ENCODE data around the gene CD300LF. TPM values are rescaled to one million over a fixed set of nuclear protein-coding genes. Genes with fewer than 3 reads are reported as not detected.

CD300LF gene
- total and polyA plus RNA-seq, 9 of the 15 experiments (the other 6 are each of a cell fraction or from before 2014, with no cell fraction given), result not detected

GRCh38 chr17:74715144-74715543 lies 2.4 kb upstream of the CD300LF start (continued):
- TF ChIP-seq E2F6 (IDR thresholded peaks at IDR 0.05; ENCODE audit: borderline replicate concordance in 1 of 2, extremely low read depth in 1 of 2, insufficient read depth in 1 of 2, insufficient read length in 1 of 2, low read depth in 1 of 2, low read length in 1 of 2, poor library complexity in 1 of 2, severe bottlenecking in 1 of 2) (no peak), POLR2H (tag; IDR thresholded peaks at IDR 0.05; ENCODE audit: low read depth) (no peak), RERE (CRISPR knock-in tag; IDR thresholded peaks at IDR 0.05; ENCODE audit: borderline replicate concordance) (no peak), ZNF134 (CRISPR knock-in tag; conservative IDR thresholded peaks at IDR 0.05) (peak; percentile 58), MGA (IDR thresholded peaks at IDR 0.05) (no peak), BACH1 (tag; IDR thresholded peaks at IDR 0.05) (no peak), ZNF140 (CRISPR knock-in tag; IDR thresholded peaks at IDR 0.05) (no peak), TRIM28 (IDR thresholded peaks at IDR 0.05) (no peak), SIN3B (IDR thresholded peaks at IDR 0.05; ENCODE audit: low read depth) (no peak), MXI1 (IDR thresholded peaks at IDR 0.05; ENCODE audit: low read depth, low read length) (no peak), BRD4 (IDR thresholded peaks at IDR 0.05) (no peak)

Data from K562 (cell line).